ENCODE results near the gene CBX1. TPM values are rescaled to one million over a fixed set of nuclear protein-coding genes. Genes with fewer than 3 reads are reported as not detected.

The CBX1 gene
- total and polyA plus RNA-seq, 2 of the 13 experiments (the other 11 are each of a cell fraction or from before 2014, with no cell fraction given): 17.8 to 108 TPM

DNA sequence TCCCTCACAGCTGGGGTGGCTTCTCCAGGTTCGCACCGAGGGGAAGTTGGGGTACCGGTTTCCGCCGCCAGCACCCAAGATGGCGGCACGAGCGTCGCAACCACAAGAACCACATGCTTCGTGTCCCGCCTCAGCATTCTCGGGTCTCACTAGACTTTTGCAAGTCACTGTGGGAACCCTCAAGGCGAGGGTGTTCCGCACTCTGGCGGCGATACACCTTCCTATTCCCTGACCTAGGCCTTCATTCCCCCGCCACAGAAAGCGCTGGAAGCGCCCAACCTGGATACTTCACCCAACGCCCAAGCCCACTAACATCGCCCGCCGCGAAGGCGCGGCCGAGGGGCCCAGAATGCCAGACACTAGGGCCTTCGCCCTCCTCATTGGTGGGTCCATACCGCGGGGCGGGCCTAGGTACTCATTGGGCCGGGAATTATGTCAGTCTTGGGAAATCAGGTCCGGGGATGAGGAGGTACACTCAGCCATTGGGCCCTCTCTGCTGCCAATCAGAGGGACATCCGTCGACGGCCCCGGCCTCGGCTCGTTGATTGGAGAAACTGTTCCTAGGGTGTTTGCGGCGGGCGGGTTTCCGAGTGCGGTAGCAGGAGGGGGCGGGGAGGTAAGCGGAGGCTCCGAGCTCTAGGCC is 53.4 kb downstream of the CBX1 start, which contains the start of gene NFE2L1 (continued):
- TF ChIP-seq ZNF83 (CRISPR knock-in tag; IDR thresholded peaks at IDR 0.05; ENCODE audit: borderline replicate concordance): no peak
- no peak for TF ChIP-seq HNF4G (IDR thresholded peaks at IDR 0.05; ENCODE audit: borderline replicate concordance, low read depth, low read length)
- TF ChIP-seq HNF4G (CRISPR knock-in tag; IDR thresholded peaks at IDR 0.05; ENCODE audit: borderline replicate concordance, low read depth): no peak
- TF ChIP-seq PAWR (CRISPR knock-in tag; IDR thresholded peaks at IDR 0.05; ENCODE audit: borderline replicate concordance): peak; percentile 99; the same call in 1 of the 2 replicates
- TF ChIP-seq, protein P1, sequence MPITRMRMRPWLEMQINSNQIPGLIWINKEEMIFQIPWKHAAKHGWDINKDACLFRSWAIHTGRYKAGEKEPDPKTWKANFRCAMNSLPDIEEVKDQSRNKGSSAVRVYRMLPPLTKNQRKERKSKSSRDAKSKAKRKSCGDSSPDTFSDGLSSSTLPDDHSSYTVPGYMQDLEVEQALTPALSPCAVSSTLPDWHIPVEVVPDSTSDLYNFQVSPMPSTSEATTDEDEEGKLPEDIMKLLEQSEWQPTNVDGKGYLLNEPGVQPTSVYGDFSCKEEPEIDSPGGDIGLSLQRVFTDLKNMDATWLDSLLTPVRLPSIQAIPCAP (CRISPR knock-in tag; IDR thresholded peaks at IDR 0.05; ENCODE audit: low read depth): 0 out of 2 replicates have a peak, but pooled peaks have one; percentile 65
- peak; percentile 99; the same call in 1 of the 2 replicates for TF ChIP-seq ZNF383 (CRISPR knock-in tag; IDR thresholded peaks at IDR 0.05; ENCODE audit: borderline replicate concordance)
- TF ChIP-seq ATF1 (CRISPR knock-in tag; IDR thresholded peaks at IDR 0.05): peak; percentile 93
- no peak for TF ChIP-seq FOXA3 (CRISPR knock-in tag; IDR thresholded peaks at IDR 0.05)
- peak; percentile 73 for TF ChIP-seq PHF20 (CRISPR knock-in tag; IDR thresholded peaks at IDR 0.05)
- TF ChIP-seq AGO2 (optimal IDR thresholded peaks at IDR 0.05; ENCODE audit: low read depth, low read length): no peak
- no peak for TF ChIP-seq FOXA1 (IDR thresholded peaks at IDR 0.05)
- TF ChIP-seq FOXA1 (CRISPR knock-in tag; IDR thresholded peaks at IDR 0.05): 0 out of 2 replicates have a peak, but pooled peaks have one; percentile 30
- TF ChIP-seq MXI1 (IDR thresholded peaks at IDR 0.05; ENCODE audit: borderline replicate concordance, low read depth, low read length): no peak; the same call in 2 of the 3 replicates
- no peak for TF ChIP-seq ZNF652 (CRISPR knock-in tag; IDR thresholded peaks at IDR 0.05; ENCODE audit: borderline replicate concordance, low read depth)
- TF ChIP-seq HNRNPUL1 (IDR thresholded peaks at IDR 0.05; ENCODE audit: low read depth, low read length): no peak
- no peak; the same call in none of the 2 replicates for TF ChIP-seq THAP11 (CRISPR knock-in tag; IDR thresholded peaks at IDR 0.05)
- 0 out of 2 replicates have a peak, but pooled peaks have one; percentile 21 for TF ChIP-seq CBX5 (CRISPR knock-in tag; IDR thresholded peaks at IDR 0.05; ENCODE audit: borderline replicate concordance)
- peak; percentile 73 for TF ChIP-seq ZNF274 (CRISPR knock-in tag; IDR thresholded peaks at IDR 0.05)
- TF ChIP-seq, protein P2, sequence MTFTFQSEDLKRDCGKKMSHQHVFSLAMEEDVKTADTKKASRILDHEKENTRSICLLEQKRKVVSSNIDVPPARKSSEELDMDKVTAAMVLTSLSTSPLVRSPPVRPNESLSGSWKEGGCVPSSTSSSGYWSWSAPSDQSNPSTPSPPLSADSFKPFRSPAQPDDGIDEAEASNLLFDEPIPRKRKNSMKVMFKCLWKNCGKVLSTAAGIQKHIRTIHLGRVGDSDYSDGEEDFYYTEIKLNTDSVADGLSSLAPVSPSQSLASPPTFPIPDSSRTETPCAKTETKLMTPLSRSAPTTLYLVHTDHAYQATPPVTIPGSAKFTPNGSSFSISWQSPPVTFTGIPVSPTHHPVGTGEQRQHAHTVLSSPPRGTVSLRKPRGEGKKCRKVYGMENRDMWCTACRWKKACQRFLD (CRISPR knock-in tag; IDR thresholded peaks at IDR 0.05; ENCODE audit: borderline replicate concordance): peak; percentile 94
- TF ChIP-seq, protein P3, sequence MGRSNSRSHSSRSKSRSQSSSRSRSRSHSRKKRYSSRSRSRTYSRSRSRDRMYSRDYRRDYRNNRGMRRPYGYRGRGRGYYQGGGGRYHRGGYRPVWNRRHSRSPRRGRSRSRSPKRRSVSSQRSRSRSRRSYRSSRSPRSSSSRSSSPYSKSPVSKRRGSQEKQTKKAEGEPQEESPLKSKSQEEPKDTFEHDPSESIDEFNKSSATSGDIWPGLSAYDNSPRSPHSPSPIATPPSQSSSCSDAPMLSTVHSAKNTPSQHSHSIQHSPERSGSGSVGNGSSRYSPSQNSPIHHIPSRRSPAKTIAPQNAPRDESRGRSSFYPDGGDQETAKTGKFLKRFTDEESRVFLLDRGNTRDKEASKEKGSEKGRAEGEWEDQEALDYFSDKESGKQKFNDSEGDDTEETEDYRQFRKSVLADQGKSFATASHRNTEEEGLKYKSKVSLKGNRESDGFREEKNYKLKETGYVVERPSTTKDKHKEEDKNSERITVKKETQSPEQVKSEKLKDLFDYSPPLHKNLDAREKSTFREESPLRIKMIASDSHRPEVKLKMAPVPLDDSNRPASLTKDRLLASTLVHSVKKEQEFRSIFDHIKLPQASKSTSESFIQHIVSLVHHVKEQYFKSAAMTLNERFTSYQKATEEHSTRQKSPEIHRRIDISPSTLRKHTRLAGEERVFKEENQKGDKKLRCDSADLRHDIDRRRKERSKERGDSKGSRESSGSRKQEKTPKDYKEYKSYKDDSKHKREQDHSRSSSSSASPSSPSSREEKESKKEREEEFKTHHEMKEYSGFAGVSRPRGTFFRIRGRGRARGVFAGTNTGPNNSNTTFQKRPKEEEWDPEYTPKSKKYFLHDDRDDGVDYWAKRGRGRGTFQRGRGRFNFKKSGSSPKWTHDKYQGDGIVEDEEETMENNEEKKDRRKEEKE (IDR thresholded peaks at IDR 0.05): no peak
- TF ChIP-seq ISX (CRISPR knock-in tag; conservative IDR thresholded peaks at IDR 0.05): 0 out of 2 replicates have a peak, but pooled peaks have one; percentile 91
- 0 out of 2 replicates have a peak, but pooled peaks have one; percentile 82 for TF ChIP-seq IRX3 (CRISPR knock-in tag; IDR thresholded peaks at IDR 0.05; ENCODE audit: borderline replicate concordance, low read depth)
- peak; percentile 84 for TF ChIP-seq NKX3-1 (CRISPR knock-in tag; IDR thresholded peaks at IDR 0.05)
- TF ChIP-seq, protein P4, sequence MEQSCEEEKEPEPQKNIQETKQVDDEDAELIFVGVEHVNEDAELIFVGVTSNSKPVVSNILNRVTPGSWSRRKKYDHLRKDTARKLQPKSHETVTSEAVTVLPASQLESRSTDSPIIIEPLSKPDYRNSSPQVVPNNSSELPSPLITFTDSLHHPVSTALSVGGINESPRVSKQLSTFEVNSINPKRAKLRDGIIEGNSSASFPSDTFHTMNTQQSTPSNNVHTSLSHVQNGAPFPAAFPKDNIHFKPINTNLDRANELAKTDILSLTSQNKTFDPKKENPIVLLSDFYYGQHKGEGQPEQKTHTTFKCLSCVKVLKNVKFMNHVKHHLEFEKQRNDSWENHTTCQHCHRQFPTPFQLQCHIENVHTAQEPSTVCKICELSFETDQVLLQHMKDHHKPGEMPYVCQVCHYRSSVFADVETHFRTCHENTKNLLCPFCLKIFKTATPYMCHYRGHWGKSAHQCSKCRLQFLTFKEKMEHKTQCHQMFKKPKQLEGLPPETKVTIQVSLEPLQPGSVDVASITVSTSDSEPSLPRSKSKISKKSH (CRISPR knock-in tag; IDR thresholded peaks at IDR 0.05; ENCODE audit: borderline replicate concordance): peak; percentile 84
- peak; percentile 68; the same call in 1 of the 2 replicates for TF ChIP-seq CBFB (CRISPR knock-in tag; IDR thresholded peaks at IDR 0.05)
